Psoas muscle (tissue), 8 donors: ENCODE results near the gene CDC42BPG. TPM values are rescaled to one million over a fixed set of nuclear protein-coding genes. Genes with fewer than 3 reads are reported as not detected.

Experiments used
- ATAC-seq, 4 donors: fragments of 200-7000 bp; cut with Tn5 transposase; one replicate each; pipeline ENCODE4 v1.9.1; 2020; ENCODE audit warnings: moderate library complexity in 3 of 4, mild to moderate bottlenecking in 2 of 4
- DNase-seq, 2 donors: peaks; one replicate each; pipeline ENCODE4 v3.0.0-alpha.2; 2020
- H3K27ac ChIP-seq: fragments of 200-600 bp; one replicate; pipeline ENCODE4 v1.8.0; 2022
- H3K27me3 ChIP-seq, 3 donors: fragments of 200-600 bp in 1 of 3; one replicate each; pipeline versions ENCODE4 v1.6.1 to v1.8.0; 2013 to 2022; ENCODE audit warnings: low read length in 2 of 3, mild to moderate bottlenecking in 2 of 3, moderate library complexity in 1 of 3; ENCODE audit not compliant: insufficient read depth in 3 of 3
- H3K36me3 ChIP-seq, 2 donors: fragments of 200-600 bp in 1 of 2; one replicate each; pipeline versions ENCODE4 v1.6.1 to v1.8.0; 2013 to 2022; ENCODE audit warnings: low read depth in 1 of 2, mild to moderate bottlenecking in 1 of 2, moderate library complexity in 1 of 2; ENCODE audit not compliant: insufficient read depth in 1 of 2
- H3K4me1 ChIP-seq: fragments of 200-600 bp; one replicate; pipeline ENCODE4 v1.8.0; 2022
- H3K4me3 ChIP-seq: fragments of 200-600 bp; one replicate; pipeline ENCODE4 v1.8.0; 2022; ENCODE audit warnings: mild to moderate bottlenecking
- H3K9me3 ChIP-seq: fragments of 200-600 bp; one replicate; pipeline ENCODE4 v1.8.0; 2022
- WGBS, 3 donors: extraction: QIAGEN DNeasy Blood & Tissue Kit; methylation state at CpG; one replicate each; pipeline versions ENCODE4 v1.1.6 to v1.1.7; 2013; 5-methylcytosine and 5-hydroxymethylcytosine counted together
- intact Hi-C, 2 donors: fragments of 100-400 bp; cut with DNase I; formaldehyde crosslinking; loops; one replicate each; pipeline versions ENCODE4 v1.11.0 to v1.14.2; 2022
- polyA plus RNA-seq, 3 donors: library from polyadenylated mRNA; stranded (reverse); fragments of 200-250 nt; gene quantifications; one replicate each; pipeline ENCODE4 v1.2.3, GENCODE V29; 2013
- total RNA-seq, 4 donors: library from RNA; stranded (reverse); fragmentation: NEBNext Ultra II Directional in 2 of 4; extraction: Animal tissue kit (Norgen Biotek cat#: 25700) in 2 of 4; gene quantifications; one replicate each; pipeline versions ENCODE4 v1.2.1 to v1.2.4, GENCODE V29; 2021 to 2023
- TF ChIP-seq, protein P1 (sequence below): fragments of 200-600 bp; IDR thresholded peaks from one replicate; pipeline ENCODE4 v1.8.0; 2022; ENCODE audit warnings: antibody characterized with exemption
- donor health status: healthy with polysubstance abuse.
- donor health status: DM: no; HTN: no; CAD: no; lungs with moderate emphysema.
- donor health status: Bipolar disorder and iron deficiency.
- donor health status: healthy.
- donor health status: DM: yes; HTN: yes; CAD: no.
- donor health status: DM: no; HTN: no; CAD: no.
- donor health status: DM: no; HTN: no; CAD: no.
- donor health status: DM: yes; HTN: yes; CAD: no.

The CDC42BPG gene
- total and polyA plus RNA-seq, 7 donors: 0.04 to 2.2 (median 0.06) TPM; not detected in 1

DNA sequence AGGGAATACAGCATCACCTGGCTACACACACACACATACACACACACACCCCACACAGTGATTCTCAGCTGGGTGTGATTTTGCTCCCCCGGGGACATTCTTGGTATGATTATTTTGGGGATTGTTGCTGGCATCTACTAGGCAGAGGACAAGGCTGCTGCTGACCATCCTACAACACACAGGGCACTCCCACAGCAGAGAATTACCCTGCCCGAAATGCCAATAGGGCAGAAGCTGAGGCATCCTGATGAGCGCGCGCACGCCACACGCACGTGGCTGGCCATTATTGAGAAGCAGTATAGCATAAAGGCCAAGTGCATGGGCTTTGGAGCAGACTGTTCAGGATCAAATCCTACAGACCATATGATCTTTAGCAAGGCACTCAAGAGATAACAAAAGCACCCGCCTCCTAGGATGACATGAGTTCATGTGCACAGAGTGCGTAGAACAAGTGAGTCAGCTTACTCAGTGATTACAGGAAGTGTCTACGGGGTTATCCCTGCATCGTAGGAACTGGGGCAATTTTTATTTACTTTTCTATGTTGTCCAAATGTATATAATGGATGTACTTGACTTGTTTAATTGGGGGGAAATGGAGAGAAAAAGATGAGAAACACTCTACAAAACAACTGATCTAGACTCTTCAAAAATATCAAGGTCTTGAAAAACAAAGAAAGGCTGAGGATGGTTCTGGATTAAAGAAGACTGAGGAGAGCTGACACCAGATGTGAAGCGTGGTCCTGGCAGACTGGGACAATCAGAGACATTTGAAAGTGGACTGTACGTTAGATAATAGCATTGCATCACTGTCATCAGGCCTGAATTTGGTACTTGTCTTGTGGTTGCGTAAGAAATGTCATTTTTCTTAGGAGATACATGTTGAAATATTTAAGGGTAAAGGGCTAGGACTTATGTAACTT lies 41.2 kb upstream of the CDC42BPG start:
- WGBS, 3 donors: 85 to 91% (median 88%) methylated on average over 15 of the region's 15 CpGs
- DNase-seq: no peak
- intact Hi-C loops: loop anchor here in 1 of 2 donors (2.0 kb wide), 1 partner anchor 33 kb away; no protein-coding TSS in a partner anchor
- no peak overlapping the region for H3K4me3 ChIP-seq
- no peaks in the 10 kb centered on the region for H3K27me3 ChIP-seq
- peaks cover 6% of the 10 kb centered on the region for H3K4me1 ChIP-seq
- H3K27ac ChIP-seq: no peak overlapping the region
- no peaks in the 10 kb centered on the region for H3K9me3 ChIP-seq
- H3K36me3 ChIP-seq: no peaks in the 10 kb centered on the region
- TF ChIP-seq, protein P1, sequence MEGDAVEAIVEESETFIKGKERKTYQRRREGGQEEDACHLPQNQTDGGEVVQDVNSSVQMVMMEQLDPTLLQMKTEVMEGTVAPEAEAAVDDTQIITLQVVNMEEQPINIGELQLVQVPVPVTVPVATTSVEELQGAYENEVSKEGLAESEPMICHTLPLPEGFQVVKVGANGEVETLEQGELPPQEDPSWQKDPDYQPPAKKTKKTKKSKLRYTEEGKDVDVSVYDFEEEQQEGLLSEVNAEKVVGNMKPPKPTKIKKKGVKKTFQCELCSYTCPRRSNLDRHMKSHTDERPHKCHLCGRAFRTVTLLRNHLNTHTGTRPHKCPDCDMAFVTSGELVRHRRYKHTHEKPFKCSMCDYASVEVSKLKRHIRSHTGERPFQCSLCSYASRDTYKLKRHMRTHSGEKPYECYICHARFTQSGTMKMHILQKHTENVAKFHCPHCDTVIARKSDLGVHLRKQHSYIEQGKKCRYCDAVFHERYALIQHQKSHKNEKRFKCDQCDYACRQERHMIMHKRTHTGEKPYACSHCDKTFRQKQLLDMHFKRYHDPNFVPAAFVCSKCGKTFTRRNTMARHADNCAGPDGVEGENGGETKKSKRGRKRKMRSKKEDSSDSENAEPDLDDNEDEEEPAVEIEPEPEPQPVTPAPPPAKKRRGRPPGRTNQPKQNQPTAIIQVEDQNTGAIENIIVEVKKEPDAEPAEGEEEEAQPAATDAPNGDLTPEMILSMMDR: no peak
- ATAC-seq: no peak

DNA sequence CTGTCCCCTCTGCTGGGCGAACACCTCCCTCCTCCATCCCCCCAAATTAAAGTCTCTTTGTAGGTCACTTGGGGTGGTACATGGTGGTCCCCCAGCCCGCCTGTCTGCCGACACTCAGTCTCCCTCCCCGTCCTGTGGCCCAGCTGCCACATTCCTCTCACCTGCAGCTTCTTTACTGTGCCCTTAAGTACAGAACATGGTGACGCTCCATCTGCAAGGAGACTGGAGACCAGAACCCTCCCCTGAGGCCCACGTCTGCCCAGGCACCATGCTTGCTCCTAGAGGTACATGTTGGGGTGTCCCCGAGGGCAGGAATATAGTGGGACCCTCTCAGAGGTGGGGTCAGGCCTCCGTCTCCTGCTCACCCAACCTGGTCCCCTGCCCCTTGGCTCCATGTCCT lies 39.6 kb upstream of the CDC42BPG start:
- WGBS, 3 donors: 91 to 94% (median 92%) methylated on average over 8 of the region's 8 CpGs
- no peaks in the 10 kb centered on the region for H3K36me3 ChIP-seq
- TF ChIP-seq, protein P1: no peak
- H3K27me3 ChIP-seq: no peaks in the 10 kb centered on the region
- H3K4me3 ChIP-seq: no peak overlapping the region
- no peak overlapping the region for H3K27ac ChIP-seq
- intact Hi-C loops: loop anchor here in 1 of 2 donors (2.0 kb wide), 1 partner anchor 31 kb away; no protein-coding TSS in a partner anchor
- ATAC-seq (no peak), DNase-seq (no peak)
- H3K9me3 ChIP-seq: no peaks in the 10 kb centered on the region
- peaks cover 13% of the 10 kb centered on the region for H3K4me1 ChIP-seq

DNA sequence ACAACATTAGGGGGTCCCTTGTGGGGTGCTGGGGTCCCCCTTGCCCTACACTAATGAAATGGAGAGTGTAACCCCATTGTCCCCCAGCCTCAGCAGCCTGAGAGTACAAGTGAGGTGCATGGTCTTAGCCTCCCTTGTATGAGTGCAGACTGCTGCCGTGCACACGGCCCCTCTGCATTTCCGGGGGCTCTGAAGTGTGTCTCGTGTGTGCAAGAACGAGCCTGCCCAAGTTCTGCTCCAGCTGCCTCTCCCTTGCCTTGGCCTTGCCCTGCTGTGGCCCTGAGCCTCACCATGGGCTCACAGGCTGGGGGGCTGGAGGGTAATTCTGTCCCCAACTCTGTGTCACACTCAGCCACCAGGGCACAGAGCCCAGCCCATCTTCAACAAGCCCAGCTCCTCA lies 39.1 kb upstream of the CDC42BPG start:
- WGBS, 3 donors: 79 to 80% (median 79%) methylated on average over 5 of the region's 5 CpGs
- TF ChIP-seq, protein P1: no peak
- DNase-seq (no peak), ATAC-seq (no peak)
- Histone ChIP-seq H3K36me3 (no peaks in the 10 kb centered on the region), H3K4me3 (no peak overlapping the region), H3K27ac (no peak overlapping the region), H3K9me3 (no peaks in the 10 kb centered on the region), H3K4me1 (peaks cover 13% of the 10 kb centered on the region), H3K27me3 (no peaks in the 10 kb centered on the region)
- intact Hi-C loops: no loop called here

DNA sequence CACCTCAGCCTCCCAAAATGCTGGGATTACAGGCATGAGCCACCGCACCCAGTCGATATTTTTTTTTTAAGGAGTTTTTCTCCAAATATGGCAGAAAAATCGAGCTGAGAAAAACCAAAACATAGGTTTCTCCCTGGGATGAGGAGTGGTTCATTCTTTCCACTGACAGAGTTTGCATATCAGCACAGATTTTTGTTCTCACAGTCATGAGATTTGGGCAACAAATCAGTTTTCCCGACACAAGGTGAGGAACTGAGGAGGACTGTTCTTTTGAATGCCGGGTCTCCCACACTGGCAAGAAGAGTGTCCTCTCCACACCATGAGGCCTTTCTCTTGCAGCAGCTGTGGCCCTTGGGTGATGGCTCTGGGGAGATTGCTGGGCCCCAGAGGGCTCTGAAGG lies 37.8 kb upstream of the CDC42BPG start:
- H3K4me1 ChIP-seq: peaks cover 13% of the 10 kb centered on the region
- H3K27me3 ChIP-seq: no peaks in the 10 kb centered on the region
- no peak for ATAC-seq
- TF ChIP-seq, protein P1: no peak
- H3K36me3 ChIP-seq: no peaks in the 10 kb centered on the region
- no peaks in the 10 kb centered on the region for H3K9me3 ChIP-seq
- no peak overlapping the region for H3K4me3 ChIP-seq
- intact Hi-C loops: no loop called here
- WGBS, 3 donors: 75 to 79% (median 76%) methylated on average over 5 of the region's 5 CpGs
- H3K27ac ChIP-seq: peak overlapping the region; percentile 15
- DNase-seq: no peak
